T-helper 2 cell treated with Interferon-gamma antibody and Interleukin-4, amounts not matched to agents 5 μg/mL and 100 μg/mL, for 36 hours (primary cell): ENCODE results near the gene EHMT1.
A peak's percentile ranks its signal among the peaks of the same experiment; 100 is the strongest.
"Not testable (repeated sequence)": the region's sequence is repeated elsewhere in the genome, so short reads cannot be mapped to it uniquely, and the experiment has no call there.

ENCODE experiments used
- DNase-seq: peaks from one replicate; pipeline ENCODE4 v3.0.0; 2021; ENCODE audit warnings: low spot score
- H3K27ac Mint-ChIP-seq: one replicate; pipeline ENCODE4 v1.8.0; 2021; ENCODE audit warnings: mild to moderate bottlenecking, mixed read lengths
- H3K27me3 Mint-ChIP-seq: one replicate; pipeline ENCODE4 v1.8.0; 2021; ENCODE audit warnings: low read depth, mixed read lengths
- H3K36me3 Mint-ChIP-seq: one replicate; pipeline ENCODE4 v1.8.0; 2021; ENCODE audit warnings: low read depth, mixed read lengths
- H3K4me1 Mint-ChIP-seq: one replicate; pipeline ENCODE4 v1.8.0; 2021; ENCODE audit warnings: low read depth, mixed read lengths
- H3K4me3 Mint-ChIP-seq: one replicate; pipeline ENCODE4 v1.8.0; 2022; ENCODE audit warnings: mild to moderate bottlenecking, moderate library complexity, mixed read lengths
- H3K9me3 Mint-ChIP-seq: one replicate; pipeline ENCODE4 v1.8.0; 2021; ENCODE audit warnings: mixed read lengths

The EHMT1 gene

GRCh38 chr9:137717776-137718327, 99.0 kb downstream of the EHMT1 start:
- Mint-ChIP-seq H3K4me1 (peaks cover 19% of the 10 kb centered on the region), H3K27me3 (peaks cover 2% of the 10 kb centered on the region), H3K9me3 (peaks cover 22% of the 10 kb centered on the region), H3K36me3 (peaks cover 75% of the 10 kb centered on the region), H3K27ac (peak overlapping the region; percentile 74), H3K4me3 (no peak overlapping the region)
- DNase-seq = no peak

DNA sequence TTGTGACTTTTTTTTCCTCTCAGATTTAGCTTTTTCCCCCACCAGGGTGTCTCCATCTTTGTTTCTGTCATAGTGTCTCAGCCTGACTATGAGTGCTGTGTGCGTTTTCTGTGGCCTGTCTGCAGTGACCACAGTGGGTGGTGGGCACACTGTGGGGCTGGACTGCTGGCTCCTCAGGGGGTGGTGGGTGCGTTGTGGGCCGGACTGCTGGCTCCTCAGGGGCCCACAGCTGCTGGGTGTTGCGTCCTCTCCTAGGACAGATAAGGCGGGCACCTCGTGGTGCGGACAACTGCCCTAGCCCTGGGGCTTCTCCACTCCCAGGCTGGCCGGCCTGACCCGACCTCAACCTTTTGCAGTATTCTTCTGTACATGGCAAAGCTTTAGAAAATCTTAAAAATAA, 100.4 kb downstream of the EHMT1 start:
- Mint-ChIP-seq H3K27me3 (peaks cover 2% of the 10 kb centered on the region), H3K4me3 (peak overlapping the region; percentile 26), H3K36me3 (peaks cover 78% of the 10 kb centered on the region), H3K4me1 (peaks cover 24% of the 10 kb centered on the region), H3K9me3 (peaks cover 16% of the 10 kb centered on the region), H3K27ac (peak overlapping the region; percentile 36)
- DNase-seq = no peak

DNA sequence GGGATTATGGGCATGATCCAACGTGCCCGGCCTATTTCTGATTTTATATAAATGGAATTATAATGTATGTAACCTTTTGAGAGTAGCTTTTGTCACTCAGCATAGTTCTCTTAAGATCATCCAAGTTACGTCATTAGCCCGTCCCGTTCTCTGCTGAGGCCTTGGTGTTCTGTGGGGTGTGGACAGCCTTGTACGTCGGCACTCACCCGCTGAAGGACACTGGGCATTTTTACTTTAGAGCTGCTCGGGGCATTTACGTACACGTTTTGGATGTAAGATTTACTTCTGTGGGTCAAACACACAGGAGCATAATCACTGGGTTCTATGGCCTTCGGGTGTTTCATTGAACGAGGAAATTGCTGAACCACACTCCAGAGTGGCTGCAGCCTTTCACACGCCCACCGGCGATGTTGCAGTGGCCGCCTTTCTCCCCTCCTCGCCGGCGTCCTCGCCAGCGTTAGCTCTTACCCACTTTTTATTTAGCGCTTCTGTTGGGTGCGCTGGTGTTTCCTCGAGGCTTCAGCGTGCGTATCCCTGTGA, 101.8 kb downstream of the EHMT1 start:
- Mint-ChIP-seq H3K4me1 (peaks cover 24% of the 10 kb centered on the region), H3K9me3 (peaks cover 22% of the 10 kb centered on the region), H3K27ac (no peak overlapping the region), H3K27me3 (peaks cover 2% of the 10 kb centered on the region), H3K4me3 (no peak overlapping the region), H3K36me3 (peaks cover 79% of the 10 kb centered on the region)
- DNase-seq = no peak

GRCh38 chr9:137721479-137721878, 102.7 kb downstream of the EHMT1 start:
- Mint-ChIP-seq H3K27me3 (no peaks in the 10 kb centered on the region), H3K4me1 (peaks cover 21% of the 10 kb centered on the region), H3K9me3 (peaks cover 21% of the 10 kb centered on the region), H3K4me3 (peak overlapping the region; percentile 12), H3K36me3 (peaks cover 83% of the 10 kb centered on the region), H3K27ac (peak overlapping the region; percentile 78)
- DNase-seq = peak; percentile 23

- Mint-ChIP-seq H3K9me3 (peaks cover 23% of the 10 kb centered on the region), H3K4me3 (peak overlapping the region; percentile 68), H3K27me3 (no peaks in the 10 kb centered on the region), H3K27ac (peak overlapping the region; percentile 78), H3K36me3 (peaks cover 83% of the 10 kb centered on the region), H3K4me1 (peaks cover 19% of the 10 kb centered on the region)
- no peak for DNase-seq
Measured at GRCh38 chr9:137721899-137722298, 103.1 kb downstream of the EHMT1 start.

DNA sequence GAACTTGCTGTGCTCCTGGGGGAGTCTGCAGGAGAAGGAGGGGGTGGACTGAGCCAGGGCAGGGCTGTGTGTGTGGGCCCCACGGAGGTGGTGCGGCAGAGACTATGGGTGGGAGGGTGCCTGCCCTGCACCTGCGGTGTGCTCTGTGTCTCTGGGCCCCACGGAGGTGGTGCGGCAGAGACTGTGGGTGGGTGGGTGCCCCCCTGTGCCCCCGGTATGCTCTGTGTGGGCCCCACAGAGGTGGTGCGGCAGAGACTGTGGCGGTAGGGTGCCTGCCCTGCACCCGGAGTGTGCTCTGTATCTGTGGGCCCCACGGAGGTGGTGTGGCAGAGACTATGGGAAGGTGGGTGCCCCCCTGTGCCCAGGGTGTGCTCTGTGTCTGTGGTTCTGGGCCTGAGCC, 103.7 kb downstream of the EHMT1 start:
- H3K36me3 Mint-ChIP-seq = peaks cover 83% of the 10 kb centered on the region
- DNase-seq = no peak
- H3K27me3 Mint-ChIP-seq = no peaks in the 10 kb centered on the region
- H3K4me3 Mint-ChIP-seq = peak overlapping the region; percentile 68
- H3K27ac Mint-ChIP-seq = peak overlapping the region; percentile 78
- peaks cover 29% of the 10 kb centered on the region for H3K9me3 Mint-ChIP-seq
- peaks cover 19% of the 10 kb centered on the region for H3K4me1 Mint-ChIP-seq

DNA sequence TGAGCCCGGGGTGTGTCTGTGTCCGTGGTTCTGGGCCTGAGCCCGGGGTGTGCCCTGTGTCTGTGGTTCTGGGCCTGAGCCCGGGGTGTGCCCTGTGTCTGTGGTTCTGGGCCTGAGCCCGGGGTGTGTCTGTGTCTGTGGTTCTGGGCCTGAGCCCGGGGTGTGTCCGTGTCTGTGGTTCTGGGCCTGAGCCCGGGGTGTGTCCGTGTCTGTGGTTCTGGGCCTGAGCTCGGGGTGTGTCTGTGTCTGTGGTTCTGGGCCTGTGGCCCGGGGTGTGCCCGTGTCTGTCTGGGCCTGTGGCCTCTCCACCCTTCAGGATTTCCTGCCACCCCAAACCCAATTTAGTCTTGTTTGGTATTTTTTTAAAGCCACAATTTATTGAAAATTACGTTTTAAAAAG, 104.6 kb downstream of the EHMT1 start:
- H3K9me3 Mint-ChIP-seq = peaks cover 25% of the 10 kb centered on the region
- H3K27me3 Mint-ChIP-seq, DNase-seq: not testable (repeated sequence)
- peaks cover 82% of the 10 kb centered on the region for H3K36me3 Mint-ChIP-seq
- peak overlapping the region; percentile 85 for H3K27ac Mint-ChIP-seq
- H3K4me3 Mint-ChIP-seq = peak overlapping the region; percentile 57
- H3K4me1 Mint-ChIP-seq = peaks cover 19% of the 10 kb centered on the region

DNA sequence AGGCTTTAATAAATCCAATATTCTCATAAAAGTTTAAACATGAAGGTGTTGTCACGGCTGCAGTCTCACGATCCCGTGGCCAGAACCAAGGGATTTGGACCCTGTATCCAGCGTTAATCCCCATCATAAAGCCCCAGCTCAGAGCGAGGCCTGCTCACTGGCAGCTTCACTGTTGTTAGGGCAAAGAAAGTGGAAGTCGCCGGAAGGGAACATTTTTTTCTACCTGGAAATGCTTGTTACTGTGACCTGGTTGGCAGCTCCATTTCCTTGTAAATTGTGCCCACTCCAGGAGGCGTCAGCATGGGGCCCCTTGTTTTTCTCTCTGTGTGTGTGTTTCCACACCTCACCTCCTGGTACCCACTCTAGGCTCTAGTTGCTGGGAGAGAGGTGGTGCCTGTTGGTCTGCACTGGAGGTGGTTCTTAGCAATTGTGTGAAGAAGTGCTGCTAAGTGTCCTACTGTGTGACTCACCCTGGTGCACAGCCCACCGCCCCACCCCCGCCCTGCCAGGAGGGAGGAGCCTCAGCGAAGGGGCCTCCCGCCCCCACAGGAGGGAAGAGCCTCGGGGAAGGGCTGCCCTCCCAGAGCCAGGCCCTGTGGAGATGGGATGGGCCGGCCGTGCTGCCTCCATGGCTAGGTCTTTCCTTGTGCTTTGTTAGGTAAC, 105.1 kb downstream of the EHMT1 start:
- H3K27ac Mint-ChIP-seq = peak overlapping the region; percentile 85
- no peak for DNase-seq
- peaks cover 19% of the 10 kb centered on the region for H3K4me1 Mint-ChIP-seq
- no peaks in the 10 kb centered on the region for H3K27me3 Mint-ChIP-seq
- peak overlapping the region; percentile 57 for H3K4me3 Mint-ChIP-seq
- H3K9me3 Mint-ChIP-seq = peaks cover 24% of the 10 kb centered on the region
- peaks cover 84% of the 10 kb centered on the region for H3K36me3 Mint-ChIP-seq

DNA sequence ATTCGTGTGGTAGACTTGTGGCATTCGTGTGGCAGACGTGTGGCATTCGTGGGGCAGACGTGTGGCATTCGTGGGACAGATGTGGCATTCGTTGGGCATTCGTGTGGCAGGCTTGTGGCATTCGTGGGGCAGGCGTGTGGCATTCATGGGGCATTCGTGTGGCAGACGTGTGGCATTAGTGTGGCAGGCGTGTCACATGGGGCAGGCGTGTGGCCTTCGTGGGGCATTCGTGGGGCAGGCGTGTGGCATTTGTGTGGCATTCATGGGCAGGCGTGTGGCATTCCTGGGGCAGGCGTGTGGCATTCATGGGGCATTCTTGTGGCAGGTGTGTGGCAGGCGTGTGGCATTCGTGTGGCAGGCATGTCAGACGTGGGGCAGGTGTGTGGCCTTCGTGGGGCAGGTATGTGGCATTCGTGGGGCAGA, 106.0 kb downstream of the EHMT1 start:
- peaks cover 81% of the 10 kb centered on the region for H3K36me3 Mint-ChIP-seq
- no peaks in the 10 kb centered on the region for H3K27me3 Mint-ChIP-seq
- H3K4me3 Mint-ChIP-seq = no peak overlapping the region
- peaks cover 24% of the 10 kb centered on the region for H3K9me3 Mint-ChIP-seq
- no peak for DNase-seq
- H3K27ac Mint-ChIP-seq = peak overlapping the region; percentile 12
- H3K4me1 Mint-ChIP-seq = peaks cover 19% of the 10 kb centered on the region

- H3K4me1 Mint-ChIP-seq = peaks cover 19% of the 10 kb centered on the region
- peaks cover 24% of the 10 kb centered on the region for H3K9me3 Mint-ChIP-seq
- no peak overlapping the region for H3K27ac Mint-ChIP-seq
- no peaks in the 10 kb centered on the region for H3K27me3 Mint-ChIP-seq
- no peak overlapping the region for H3K4me3 Mint-ChIP-seq
- DNase-seq = no peak
- H3K36me3 Mint-ChIP-seq = peaks cover 82% of the 10 kb centered on the region
Measured at GRCh38 chr9:137725598-137725997, 106.8 kb downstream of the EHMT1 start.

DNA sequence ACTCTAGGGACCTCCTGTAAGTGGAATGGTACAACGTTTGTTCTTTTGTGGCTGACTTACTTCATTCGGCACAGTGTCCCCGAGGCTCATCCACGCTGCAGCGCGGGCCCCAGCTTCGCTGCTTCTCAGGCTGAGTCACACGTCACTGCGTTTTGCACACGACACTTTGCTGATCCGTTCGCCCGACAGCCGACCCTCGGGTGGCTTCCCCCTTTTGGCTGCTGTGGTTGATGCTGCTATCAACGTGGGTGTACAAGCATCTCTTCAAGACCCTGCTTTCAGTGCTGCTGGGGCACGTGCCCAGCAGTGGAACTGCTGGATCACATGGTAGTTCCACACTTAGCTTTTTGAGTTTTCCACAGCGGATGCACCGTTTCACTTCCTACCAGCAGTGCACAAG, 107.5 kb downstream of the EHMT1 start:
- not testable (repeated sequence) for DNase-seq, H3K27me3 Mint-ChIP-seq, H3K4me3 Mint-ChIP-seq, H3K27ac Mint-ChIP-seq
- peaks cover 24% of the 10 kb centered on the region for H3K9me3 Mint-ChIP-seq
- peaks cover 19% of the 10 kb centered on the region for H3K4me1 Mint-ChIP-seq
- peaks cover 86% of the 10 kb centered on the region for H3K36me3 Mint-ChIP-seq

GRCh38 chr9:137726764-137727163, 108.0 kb downstream of the EHMT1 start:
- peaks cover 86% of the 10 kb centered on the region for H3K36me3 Mint-ChIP-seq
- H3K4me3 Mint-ChIP-seq = no peak overlapping the region
- H3K27me3 Mint-ChIP-seq = no peaks in the 10 kb centered on the region
- no peak for DNase-seq
- H3K4me1 Mint-ChIP-seq = peaks cover 15% of the 10 kb centered on the region
- no peak overlapping the region for H3K27ac Mint-ChIP-seq
- H3K9me3 Mint-ChIP-seq = peaks cover 20% of the 10 kb centered on the region

DNA sequence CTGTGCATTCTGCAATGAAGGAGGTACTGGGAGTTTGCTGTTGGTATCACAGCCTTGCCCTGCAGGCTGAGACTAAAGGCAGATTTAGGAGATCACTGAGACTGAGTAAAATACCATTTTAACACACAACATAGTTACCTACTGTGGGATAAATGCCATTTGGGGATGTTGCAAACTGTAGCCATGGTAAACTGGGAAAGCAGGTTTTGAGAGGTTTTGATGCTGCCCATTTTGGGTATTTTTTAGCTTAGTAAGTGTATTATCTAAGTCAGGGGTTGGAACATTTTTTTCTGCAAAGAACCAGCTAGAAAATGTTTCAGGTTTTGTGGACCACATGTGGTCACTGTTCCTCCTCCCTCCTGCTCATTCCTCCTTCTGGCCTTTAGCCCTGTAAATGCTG, 108.9 kb downstream of the EHMT1 start:
- Mint-ChIP-seq H3K27ac (no peak overlapping the region), H3K36me3 (peaks cover 86% of the 10 kb centered on the region), H3K4me1 (peaks cover 8% of the 10 kb centered on the region)

DNA sequence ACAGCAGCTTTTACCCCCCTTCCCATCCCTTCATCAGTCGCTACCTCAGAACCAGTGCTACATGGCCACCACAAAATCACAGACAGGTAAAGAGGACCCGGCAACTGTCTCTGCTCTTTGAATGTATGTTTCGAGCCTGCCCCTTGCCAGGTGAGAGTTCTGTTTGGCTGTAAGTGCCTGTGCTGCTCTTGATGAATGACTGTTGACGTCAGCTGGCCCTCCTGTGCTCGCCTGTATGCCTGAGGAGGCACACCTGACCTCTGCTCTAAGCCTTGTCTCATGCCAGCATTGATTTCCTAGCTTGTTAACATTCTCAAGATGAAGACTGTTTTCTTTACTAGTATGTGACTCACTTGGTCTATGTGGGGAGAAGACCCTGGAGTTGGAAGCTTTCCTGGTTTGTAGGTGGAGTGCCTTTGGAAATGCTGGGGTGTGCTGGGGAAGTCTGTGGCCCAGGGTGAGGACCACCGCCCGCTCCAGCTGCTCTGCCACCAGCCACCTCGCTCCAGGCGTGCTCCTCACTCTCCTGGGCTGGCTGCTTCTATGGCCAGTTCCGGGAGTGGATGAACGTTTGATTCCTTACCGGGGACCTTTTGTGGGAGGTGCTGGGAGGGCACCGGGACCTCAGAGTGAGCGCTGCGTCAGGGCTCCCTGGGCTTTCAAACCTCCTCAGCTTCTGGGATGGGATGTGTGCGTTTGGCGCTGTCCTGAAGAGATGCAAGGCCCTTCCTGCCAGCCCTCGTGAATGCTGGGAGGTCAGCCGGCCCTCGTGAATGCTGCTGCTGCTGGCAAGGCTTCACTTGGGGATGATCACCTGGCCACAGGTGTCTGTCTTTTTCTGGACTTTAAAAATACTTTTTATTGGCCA, 109.9 kb downstream of the EHMT1 start:
- Mint-ChIP-seq H3K4me1 (peaks cover 5% of the 10 kb centered on the region), H3K4me3 (no peak overlapping the region), H3K36me3 (peaks cover 91% of the 10 kb centered on the region), H3K9me3 (peaks cover 35% of the 10 kb centered on the region), H3K27ac (no peak overlapping the region), H3K27me3 (no peaks in the 10 kb centered on the region)
- no peak for DNase-seq

More for the DNA sequence above, 108.9 kb downstream of the EHMT1 start:
- H3K9me3 Mint-ChIP-seq = peaks cover 26% of the 10 kb centered on the region
- DNase-seq = no peak
- no peak overlapping the region for H3K4me3 Mint-ChIP-seq
- no peaks in the 10 kb centered on the region for H3K27me3 Mint-ChIP-seq
